CD4-positive, alpha-beta memory T cell (primary cell): ENCODE results near the gene CYP4F8. TPM values are rescaled to one million over a fixed set of nuclear protein-coding genes. Genes with fewer than 3 reads are reported as not detected.
A peak's percentile ranks its signal among the peaks of the same experiment; 100 is the strongest.
"Not testable (repeated sequence)": the region's sequence is repeated elsewhere in the genome, so short reads cannot be mapped to it uniquely, and the experiment has no call there.

ENCODE experiments used
- CTCF ChIA-PET: fragments of 350-600 bp; sonication (Branson Sonifier 250); formaldehyde crosslinking; loops from one replicate; lab custom pipeline; 2021; ENCODE audit warnings: inconsistent platforms; ENCODE audit not compliant: partially characterized antibody; lab: Charles Lee
- POLR2A ChIA-PET: fragments of 350-600 bp; sonication (Branson Sonifier 250); formaldehyde crosslinking; loops from one replicate; lab custom pipeline; 2021; ENCODE audit not compliant: partially characterized antibody; lab: Charles Lee
- DNase-seq, 5 donors: peaks; one replicate each; pipeline versions ENCODE4 v3.0.0 to v3.0.0-alpha.2; 2020 to 2022; ENCODE audit warnings: mixed read lengths in 1 of 5
- H3K27ac ChIP-seq: one replicate; pipeline ENCODE4 v1.7.0; 2013; ENCODE audit warnings: low read depth, low read length
- H3K27me3 ChIP-seq: 2 replicates; pipeline ENCODE4 v1.7.0; 2013; ENCODE audit warnings: mild to moderate bottlenecking, low read length, moderate library complexity; ENCODE audit not compliant: insufficient read depth
- H3K36me3 ChIP-seq: 2 replicates; pipeline ENCODE4 v1.7.0; 2013; ENCODE audit warnings: mild to moderate bottlenecking, low read length, moderate library complexity; ENCODE audit not compliant: insufficient read depth
- H3K4me1 ChIP-seq: 2 replicates; pipeline ENCODE4 v1.7.0; 2013; ENCODE audit warnings: mild to moderate bottlenecking, low read length, moderate library complexity; ENCODE audit not compliant: insufficient read depth
- H3K4me3 ChIP-seq, 2 donors: one replicate each; pipeline ENCODE4 v1.7.0; 2013; ENCODE audit warnings: low read length in 2 of 2, mild to moderate bottlenecking in 1 of 2
- H3K9me3 ChIP-seq, 2 donors: one replicate each; pipeline ENCODE4 v1.7.0; 2013; ENCODE audit warnings: low read length in 2 of 2, control low read depth in 1 of 2; ENCODE audit not compliant: control insufficient read depth in 1 of 2
- H3K27ac Mint-ChIP-seq, 7 donors: one replicate each; pipeline ENCODE4 v1.8.0; 2020 to 2021; ENCODE audit warnings: mixed read lengths in 7 of 7, mild to moderate bottlenecking in 6 of 7, inconsistent platforms in 3 of 7, moderate library complexity in 3 of 7
- H3K27me3 Mint-ChIP-seq, 2 donors: one replicate each; pipeline ENCODE4 v1.8.0; 2020 to 2021; ENCODE audit warnings: mixed read lengths in 2 of 2
- H3K36me3 Mint-ChIP-seq, 2 donors: one replicate each; pipeline ENCODE4 v1.8.0; 2020 to 2021; ENCODE audit warnings: mixed read lengths in 2 of 2, inconsistent platforms in 1 of 2, mild to moderate bottlenecking in 1 of 2
- H3K4me1 Mint-ChIP-seq, 4 donors: one replicate each; pipeline ENCODE4 v1.8.0; 2020 to 2021; ENCODE audit warnings: mixed read lengths in 4 of 4, mild to moderate bottlenecking in 1 of 4
- H3K4me3 Mint-ChIP-seq, 8 donors: one replicate each; pipeline ENCODE4 v1.8.0; 2020 to 2021; ENCODE audit warnings: mixed read lengths in 8 of 8, mild to moderate bottlenecking in 7 of 8, moderate library complexity in 6 of 8, inconsistent platforms in 3 of 8
- H3K9me3 Mint-ChIP-seq, 8 donors: one replicate each; pipeline ENCODE4 v1.8.0; 2020 to 2021; ENCODE audit warnings: mixed read lengths in 8 of 8, mild to moderate bottlenecking in 5 of 8, inconsistent platforms in 3 of 8, moderate library complexity in 1 of 8
- intact Hi-C: fragments of 100-400 bp; cut with micrococcal nuclease; formaldehyde crosslinking; loops from one replicate; pipeline ENCODE4 v1.15.1; 2023
- polyA plus RNA-seq, 2 donors: library from polyadenylated mRNA; unstranded; fragments of 300-500 nt; fragmentation: Illumina TruSeq; gene quantifications; one replicate each; pipeline ENCODE4 v1.2.3, GENCODE V29; 2021
- total RNA-seq, 2 experiments: library from RNA; stranded (reverse); gene quantifications; one replicate each; pipeline ENCODE4 v1.2.3, GENCODE V29; 2021

CYP4F8 gene
- total and polyA plus RNA-seq, 4 experiments from 2014 or later: not detected

- Histone ChIP-seq H3K4me3 (no peak overlapping the region), H3K36me3 (no peaks in the 10 kb centered on the region), H3K27ac (no peak overlapping the region), H3K4me1 (peaks cover 7% of the 10 kb centered on the region), H3K27me3 (no peaks in the 10 kb centered on the region), H3K9me3 (no peaks in the 10 kb centered on the region)
- H3K4me1 Mint-ChIP-seq: peaks cover 0 to 13% (median 4%) of the 10 kb centered on the region in 4 donors
- no peak overlapping the region for H3K27ac Mint-ChIP-seq
- CTCF ChIA-PET: interaction anchor here (0.5 to 1.0 kb wide), 2 partner anchors 10 to 317 kb away, joined by 3 to 4 read pairs; no protein-coding TSS in a partner anchor
- no peaks in the 10 kb centered on the region for H3K36me3 Mint-ChIP-seq
- H3K4me3 Mint-ChIP-seq: peak overlapping the region in 1 of 8 donors; percentile 55
- POLR2A ChIA-PET: no interaction called here
- H3K9me3 Mint-ChIP-seq: no peaks in the 10 kb centered on the region
- DNase-seq: no peak
- intact Hi-C loops: loop anchor here (1.0 kb wide), 1 partner anchor 285 kb away; no protein-coding TSS in a partner anchor
- peaks cover 7 to 9% of the 10 kb centered on the region in 2 donors for H3K27me3 Mint-ChIP-seq
These were observed 30.9 kb upstream of the CYP4F8 start for GRCh38 chr19:15584095-15584494.

DNA sequence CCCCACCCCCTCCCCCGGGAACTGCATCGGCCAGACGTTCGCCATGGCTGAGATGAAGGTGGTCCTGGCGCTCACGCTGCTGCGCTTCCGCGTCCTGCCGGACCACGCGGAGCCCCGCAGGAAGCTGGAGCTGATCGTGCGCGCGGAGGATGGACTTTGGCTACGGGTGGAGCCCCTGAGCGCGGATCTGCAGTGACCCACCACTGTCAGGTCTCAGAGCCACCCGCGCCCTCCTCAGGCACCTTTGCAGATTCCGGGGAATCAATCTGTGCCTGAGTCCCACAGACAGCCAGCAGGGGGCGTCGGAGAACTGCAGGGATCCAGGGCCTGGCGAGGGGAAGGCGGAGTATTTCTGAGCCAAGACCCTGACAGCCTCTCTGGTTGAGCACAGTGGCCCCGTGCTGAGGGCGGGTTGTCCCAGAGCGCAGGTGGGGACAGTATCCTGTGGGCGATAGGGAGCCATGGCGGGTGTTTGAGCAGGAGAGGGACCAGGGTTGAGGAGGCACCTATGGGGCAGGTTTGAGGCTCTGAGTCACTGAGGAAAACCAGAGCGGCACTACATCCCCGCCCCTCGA lies 30.4 kb upstream of the CYP4F8 start:
- no peaks in the 10 kb centered on the region for H3K9me3 Mint-ChIP-seq
- no peaks in the 10 kb centered on the region for H3K36me3 ChIP-seq
- DNase-seq: peak; percentile 68 to 78 (median 72)
- H3K4me3 Mint-ChIP-seq: peak overlapping the region in 5 of 8 donors; percentile 21 to 69 (median 52)
- no peak overlapping the region for H3K27ac ChIP-seq
- intact Hi-C loops: loop anchor here (1.0 kb wide), 1 partner anchor 285 kb away; no protein-coding TSS in a partner anchor
- H3K27me3 Mint-ChIP-seq: peaks cover 7 to 9% of the 10 kb centered on the region in 2 donors
- H3K4me1 ChIP-seq: peaks cover 7% of the 10 kb centered on the region
- peaks cover 0 to 13% (median 4%) of the 10 kb centered on the region in 4 donors for H3K4me1 Mint-ChIP-seq
- no peaks in the 10 kb centered on the region for H3K27me3 ChIP-seq
- CTCF ChIA-PET: interaction anchor here (0.5 to 1.0 kb wide), 2 partner anchors 10 to 317 kb away, joined by 3 to 4 read pairs; no protein-coding TSS in a partner anchor
- no peaks in the 10 kb centered on the region for H3K9me3 ChIP-seq
- H3K27ac Mint-ChIP-seq: peak overlapping the region in 1 of 7 donors; percentile 48
- H3K36me3 Mint-ChIP-seq: no peaks in the 10 kb centered on the region
- no peak overlapping the region for H3K4me3 ChIP-seq
- POLR2A ChIA-PET: no interaction called here

DNA sequence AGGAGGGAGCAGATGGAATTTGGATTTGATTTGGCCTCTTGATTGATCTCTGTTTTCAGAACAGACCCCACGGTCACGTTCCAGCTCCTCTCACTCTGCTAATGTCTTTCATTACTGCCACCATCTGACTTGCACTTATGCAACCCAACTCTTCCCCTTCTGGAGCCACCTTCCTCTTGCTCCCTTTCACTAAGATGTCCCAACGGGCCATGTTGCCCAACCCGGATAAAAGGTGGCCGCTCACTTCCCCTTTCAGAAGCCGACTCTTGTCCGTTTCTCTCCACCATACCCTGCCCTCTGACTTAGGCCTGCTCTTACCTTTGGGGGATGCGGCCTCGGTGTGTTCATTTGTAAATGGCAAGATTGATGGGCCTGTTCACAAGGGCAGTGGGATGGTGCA lies 27.4 kb upstream of the CYP4F8 start:
- no peaks in the 10 kb centered on the region for H3K27me3 ChIP-seq
- ChIA-PET CTCF (no interaction called here), POLR2A (interaction anchor here (0.6 kb wide), 1 partner anchor 283 kb away, joined by 3 read pairs; no protein-coding TSS in a partner anchor)
- no peak overlapping the region for H3K27ac ChIP-seq
- Mint-ChIP-seq H3K4me1 (peaks cover 0 to 13% (median 4%) of the 10 kb centered on the region in 4 donors), H3K9me3 (peaks cover 0 to 6% (median 0%) of the 10 kb centered on the region in 8 donors), H3K27ac (no peak overlapping the region), H3K4me3 (no peak overlapping the region), H3K36me3 (no peaks in the 10 kb centered on the region), H3K27me3 (peaks cover 16 to 19% of the 10 kb centered on the region in 2 donors)
- intact Hi-C loops: no loop called here
- H3K4me3 ChIP-seq: no peak overlapping the region
- peaks cover 7% of the 10 kb centered on the region for H3K4me1 ChIP-seq
- no peaks in the 10 kb centered on the region for H3K36me3 ChIP-seq
- H3K9me3 ChIP-seq: no peaks in the 10 kb centered on the region
- no peak for DNase-seq

GRCh38 chr19:15588265-15588664 lies 26.8 kb upstream of the CYP4F8 start:
- ChIA-PET POLR2A (no interaction called here), CTCF (no interaction called here)
- Histone ChIP-seq H3K9me3 (no peaks in the 10 kb centered on the region), H3K27me3 (no peaks in the 10 kb centered on the region), H3K4me1 (peaks cover 7% of the 10 kb centered on the region), H3K27ac (no peak overlapping the region), H3K36me3 (no peaks in the 10 kb centered on the region), H3K4me3 (no peak overlapping the region)
- Mint-ChIP-seq H3K9me3 (peaks cover 0 to 9% (median 0%) of the 10 kb centered on the region in 8 donors), H3K36me3 (no peaks in the 10 kb centered on the region), H3K4me1 (peaks cover 0 to 13% (median 4%) of the 10 kb centered on the region in 4 donors), H3K27ac (no peak overlapping the region), H3K4me3 (no peak overlapping the region), H3K27me3 (peaks cover 19 to 20% of the 10 kb centered on the region in 2 donors)
- intact Hi-C loops: no loop called here
- no peak for DNase-seq

- no peak overlapping the region for H3K4me3 Mint-ChIP-seq
These were observed 25.1 kb upstream of the CYP4F8 start for GRCh38 chr19:15589760-15590451.

GRCh38 chr19:15591796-15592195 lies 23.2 kb upstream of the CYP4F8 start:
- H3K27me3 ChIP-seq: no peaks in the 10 kb centered on the region
- H3K4me3 ChIP-seq: no peak overlapping the region
- POLR2A ChIA-PET: no interaction called here
- no peaks in the 10 kb centered on the region for H3K36me3 ChIP-seq
- Mint-ChIP-seq H3K27me3 (peaks cover 27 to 32% of the 10 kb centered on the region in 2 donors), H3K27ac (no peak overlapping the region), H3K4me1 (no peaks in the 10 kb centered on the region), H3K36me3 (no peaks in the 10 kb centered on the region), H3K4me3 (peak overlapping the region in 1 of 8 donors; percentile 35), H3K9me3 (peaks cover 0 to 18% (median 11%) of the 10 kb centered on the region in 8 donors)
- H3K4me1 ChIP-seq: no peaks in the 10 kb centered on the region
- no peak for DNase-seq
- intact Hi-C loops: no loop called here
- no peak overlapping the region for H3K27ac ChIP-seq
- CTCF ChIA-PET: no interaction called here
- H3K9me3 ChIP-seq: no peaks in the 10 kb centered on the region

More at GRCh38 chr19:15589760-15590451, 25.1 kb upstream of the CYP4F8 start:
- Histone ChIP-seq H3K4me3 (no peak overlapping the region), H3K9me3 (no peaks in the 10 kb centered on the region), H3K27me3 (no peaks in the 10 kb centered on the region), H3K36me3 (no peaks in the 10 kb centered on the region), H3K4me1 (peaks cover under 1% of the 10 kb centered on the region), H3K27ac (no peak overlapping the region)
- no peaks in the 10 kb centered on the region for H3K36me3 Mint-ChIP-seq
- H3K27ac Mint-ChIP-seq: no peak overlapping the region
- H3K4me1 Mint-ChIP-seq: peaks cover 0 to 3% (median 0%) of the 10 kb centered on the region in 4 donors
- peaks cover 0 to 9% (median 2%) of the 10 kb centered on the region in 8 donors for H3K9me3 Mint-ChIP-seq
- H3K27me3 Mint-ChIP-seq: peaks cover 16 to 30% of the 10 kb centered on the region in 2 donors
- POLR2A ChIA-PET: no interaction called here
- intact Hi-C loops: no loop called here
- DNase-seq: no peak
- CTCF ChIA-PET: no interaction called here

- H3K4me3 Mint-ChIP-seq, H3K27me3 ChIP-seq, H3K27ac ChIP-seq, POLR2A ChIA-PET, H3K4me3 ChIP-seq, H3K27ac Mint-ChIP-seq, CTCF ChIA-PET, intact Hi-C loops, H3K4me1 Mint-ChIP-seq, H3K36me3 Mint-ChIP-seq, H3K9me3 ChIP-seq, H3K36me3 ChIP-seq, DNase-seq, H3K4me1 ChIP-seq: not testable (repeated sequence)
- peaks cover 30 to 32% of the 10 kb centered on the region in 2 donors for H3K27me3 Mint-ChIP-seq
- H3K9me3 Mint-ChIP-seq: peaks cover 0 to 22% (median 16%) of the 10 kb centered on the region in 8 donors
These were observed 22.5 kb upstream of the CYP4F8 start for GRCh38 chr19:15592506-15592905.
